ENCODE measurements around the gene CYP4F12. TPM values are rescaled to one million over a fixed set of nuclear protein-coding genes. Genes with fewer than 3 reads are reported as not detected.

Gene CYP4F12
- polyA plus RNA-seq, 1 experiment: not detected

DNA sequence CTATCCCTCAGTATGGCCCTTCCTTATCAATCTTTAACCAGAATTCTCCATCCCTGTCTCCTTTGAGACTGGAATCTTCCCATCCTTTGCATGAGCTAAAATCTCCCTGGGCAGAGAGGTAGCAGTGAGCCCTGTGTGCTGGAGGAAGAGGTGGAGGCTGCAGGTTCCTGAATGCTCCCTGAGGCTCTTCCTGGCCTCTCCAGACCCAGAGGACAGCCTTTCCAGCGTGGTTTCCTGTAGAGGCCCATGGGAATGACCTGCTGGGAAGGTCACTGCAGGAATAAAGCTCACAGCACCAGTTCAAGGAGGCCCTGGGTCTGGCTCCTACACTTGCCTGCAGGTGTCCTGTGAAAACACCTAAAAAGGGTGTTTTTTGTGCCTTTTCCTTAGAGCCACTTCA, 59.5 kb downstream of the CYP4F12 start:
- no peaks in the 10 kb centered on the region for H3K36me3 ChIP-seq (ENCODE audit: control insufficient read depth, insufficient read depth, low read length)
- ChIA-PET POLR2A (no interaction called here), CTCF (no interaction called here)
- no peak overlapping the region for H3K4me3 ChIP-seq (ENCODE audit: low read depth, low read length)
- no peaks in the 10 kb centered on the region for H3K27me3 ChIP-seq (ENCODE audit: control insufficient read depth, insufficient read depth, low read length)
- TF ChIP-seq, protein P1, sequence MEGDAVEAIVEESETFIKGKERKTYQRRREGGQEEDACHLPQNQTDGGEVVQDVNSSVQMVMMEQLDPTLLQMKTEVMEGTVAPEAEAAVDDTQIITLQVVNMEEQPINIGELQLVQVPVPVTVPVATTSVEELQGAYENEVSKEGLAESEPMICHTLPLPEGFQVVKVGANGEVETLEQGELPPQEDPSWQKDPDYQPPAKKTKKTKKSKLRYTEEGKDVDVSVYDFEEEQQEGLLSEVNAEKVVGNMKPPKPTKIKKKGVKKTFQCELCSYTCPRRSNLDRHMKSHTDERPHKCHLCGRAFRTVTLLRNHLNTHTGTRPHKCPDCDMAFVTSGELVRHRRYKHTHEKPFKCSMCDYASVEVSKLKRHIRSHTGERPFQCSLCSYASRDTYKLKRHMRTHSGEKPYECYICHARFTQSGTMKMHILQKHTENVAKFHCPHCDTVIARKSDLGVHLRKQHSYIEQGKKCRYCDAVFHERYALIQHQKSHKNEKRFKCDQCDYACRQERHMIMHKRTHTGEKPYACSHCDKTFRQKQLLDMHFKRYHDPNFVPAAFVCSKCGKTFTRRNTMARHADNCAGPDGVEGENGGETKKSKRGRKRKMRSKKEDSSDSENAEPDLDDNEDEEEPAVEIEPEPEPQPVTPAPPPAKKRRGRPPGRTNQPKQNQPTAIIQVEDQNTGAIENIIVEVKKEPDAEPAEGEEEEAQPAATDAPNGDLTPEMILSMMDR (IDR thresholded peaks at IDR 0.05; ENCODE audit: insufficient read depth, low read depth, low read length): no peak
- DNase-seq (ENCODE audit: low read depth): no peak

DNA sequence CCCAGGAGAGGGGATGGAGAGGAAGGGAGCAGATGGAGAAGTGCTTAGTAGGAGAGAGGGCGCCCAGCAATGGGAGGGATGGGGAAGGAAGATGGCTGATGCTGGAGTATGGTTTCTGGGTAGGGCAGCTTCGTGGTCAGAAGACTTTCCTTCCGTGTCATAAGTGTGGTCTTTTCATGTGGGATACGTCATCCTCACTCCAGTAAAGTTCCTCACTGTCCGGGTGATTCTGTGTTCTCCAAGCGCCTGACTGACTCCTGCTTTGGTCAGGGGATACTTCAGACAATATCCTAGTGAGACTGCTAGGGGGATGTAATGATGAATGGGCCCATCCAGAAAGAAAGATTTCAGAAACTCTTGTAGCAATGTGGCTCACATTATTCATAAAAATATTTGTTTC, 61.0 kb downstream of the CYP4F12 start:
- DNase-seq (ENCODE audit: low read depth): no peak
- TF ChIP-seq, protein P1 (IDR thresholded peaks at IDR 0.05; ENCODE audit: insufficient read depth, low read depth, low read length): no peak
- Histone ChIP-seq H3K27me3 (ENCODE audit: control insufficient read depth, insufficient read depth, low read length) (no peaks in the 10 kb centered on the region), H3K36me3 (ENCODE audit: control insufficient read depth, insufficient read depth, low read length) (no peaks in the 10 kb centered on the region), H3K4me3 (ENCODE audit: low read depth, low read length) (no peak overlapping the region)
- CTCF ChIA-PET: no interaction called here
- POLR2A ChIA-PET: no interaction called here

DNA sequence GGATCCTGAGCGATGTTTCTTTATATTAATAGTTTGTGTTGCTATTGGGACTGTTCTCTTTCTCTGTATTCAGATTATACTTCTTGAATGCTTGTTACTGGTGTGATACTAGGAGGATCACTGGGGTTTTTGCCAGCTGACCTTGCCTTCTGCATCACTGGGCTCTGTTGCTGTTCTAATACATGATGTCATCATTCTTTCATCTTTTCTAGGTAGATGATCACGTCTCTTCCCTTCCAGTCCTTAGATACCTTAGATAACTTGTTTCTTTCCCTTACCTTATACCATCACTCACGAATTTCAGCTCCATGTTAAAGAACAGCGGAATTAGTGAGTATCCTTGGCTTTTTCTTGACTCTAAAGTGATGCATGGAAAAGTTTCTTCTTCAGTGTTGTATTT, 64.8 kb downstream of the CYP4F12 start, which contains the start of gene OR10H3:
Gene OR10H3, plus strand, starts transcription at position 264 of the 400 bp plus-strand sequence. CDS start 3,408 bp downstream, outside the sequence.
- Histone ChIP-seq H3K36me3 (ENCODE audit: control insufficient read depth, insufficient read depth, low read length) (no peaks in the 10 kb centered on the region), H3K27me3 (ENCODE audit: control insufficient read depth, insufficient read depth, low read length) (no peaks in the 10 kb centered on the region), H3K4me3 (ENCODE audit: low read depth, low read length) (no peak within 1 kb of the TSS)
- ChIA-PET CTCF (no interaction called here), POLR2A (no interaction called here)
- TF ChIP-seq, protein P1 (IDR thresholded peaks at IDR 0.05; ENCODE audit: insufficient read depth, low read depth, low read length): no peak
- no peak for DNase-seq (ENCODE audit: low read depth)

DNA sequence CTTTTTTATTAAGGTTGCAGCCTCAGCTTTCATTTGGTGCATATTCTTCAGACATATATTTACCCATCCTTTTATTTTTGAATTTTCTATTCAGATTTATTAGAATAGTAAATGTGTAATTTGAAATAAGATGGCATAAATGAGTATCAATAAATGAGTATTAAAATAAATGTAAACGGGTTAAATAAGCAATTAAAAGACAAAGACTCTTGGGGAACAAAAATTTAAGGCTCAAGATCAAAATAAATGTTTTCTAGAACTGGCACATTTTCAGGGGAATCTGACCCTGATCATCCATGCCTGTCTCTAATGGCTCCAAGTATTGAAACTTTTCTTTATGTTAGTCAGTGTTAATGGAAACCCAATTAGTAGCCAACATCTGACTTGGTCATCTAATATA, 67.9 kb downstream of the CYP4F12 start:
- POLR2A ChIA-PET: no interaction called here
- DNase-seq (ENCODE audit: low read depth): no peak
- TF ChIP-seq, protein P1 (IDR thresholded peaks at IDR 0.05; ENCODE audit: insufficient read depth, low read depth, low read length): no peak
- Histone ChIP-seq H3K36me3 (ENCODE audit: control insufficient read depth, insufficient read depth, low read length) (no peaks in the 10 kb centered on the region), H3K4me3 (ENCODE audit: low read depth, low read length) (no peak overlapping the region), H3K27me3 (ENCODE audit: control insufficient read depth, insufficient read depth, low read length) (no peaks in the 10 kb centered on the region)
- CTCF ChIA-PET: no interaction called here

Other genes starting within 250 kb of the CYP4F12 start
- 7.5 and 10.9 TPM in 2 replicates for gene WIZ, start 223.1 kb upstream of the CYP4F12 start, polyA plus RNA-seq (2011; rRNA removed)
- 0.04 TPM in 1 of 2 replicates, not detected in the other for gene RASAL3, start 208.5 kb upstream of the CYP4F12 start, polyA plus RNA-seq (2011; rRNA removed)
- not detected in 2 replicates for gene PGLYRP2, start 193.6 kb upstream of the CYP4F12 start, polyA plus RNA-seq (2011; rRNA removed)
- gene CYP4F22, start 164.6 kb upstream of the CYP4F12 start, polyA plus RNA-seq (2011; rRNA removed): not detected in 2 replicates
- not detected in 2 replicates for gene CYP4F8, start 57.9 kb upstream of the CYP4F12 start, polyA plus RNA-seq (2011; rRNA removed)
- gene CYP4F3, start 32.2 kb upstream of the CYP4F12 start, polyA plus RNA-seq (2011; rRNA removed): not detected in 2 replicates
- gene OR10H2, start 54.9 kb downstream of the CYP4F12 start, polyA plus RNA-seq (2011; rRNA removed): not detected in 2 replicates
- not detected in 2 replicates for gene OR10H3, start 64.9 kb downstream of the CYP4F12 start, polyA plus RNA-seq (2011; rRNA removed)
- not detected in 2 replicates for gene OR10H5, start 114.6 kb downstream of the CYP4F12 start, polyA plus RNA-seq (2011; rRNA removed)
- gene OR10H1, start 142.6 kb downstream of the CYP4F12 start, polyA plus RNA-seq (2011; rRNA removed): not detected in 2 replicates
- not detected in 2 replicates for gene CYP4F2, start 225.0 kb downstream of the CYP4F12 start, polyA plus RNA-seq (2011; rRNA removed)

Data from BJ (cell line).